ENCODE data around the gene PPIF.
"Not testable (repeated sequence)": the region's sequence is repeated elsewhere in the genome, so short reads cannot be mapped to it uniquely, and the experiment has no call there.

PPIF gene

GRCh38 chr10:79331709-79332108, 15.6 kb upstream of the PPIF start:
- no peak for DNase-seq (ENCODE audit: low spot score)

GRCh38 chr10:79332610-79333315, 14.5 kb upstream of the PPIF start:
- not testable (repeated sequence) for DNase-seq (ENCODE audit: low spot score)

GRCh38 chr10:79333513-79333912, 13.8 kb upstream of the PPIF start:
- no peak for DNase-seq (ENCODE audit: low spot score)

- no peak for DNase-seq (ENCODE audit: low spot score)
Observed at GRCh38 chr10:79334573-79334972, 12.7 kb upstream of the PPIF start.

GRCh38 chr10:79335094-79335469, 12.2 kb upstream of the PPIF start:
- DNase-seq (ENCODE audit: low spot score): no peak

GRCh38 chr10:79335470-79336235, 11.6 kb upstream of the PPIF start:
- peak; percentile 58 for DNase-seq (ENCODE audit: low spot score)

GRCh38 chr10:79336276-79336675, 11.0 kb upstream of the PPIF start:
- no peak for DNase-seq (ENCODE audit: low spot score)

GRCh38 chr10:79336739-79337138, 10.5 kb upstream of the PPIF start:
- DNase-seq (ENCODE audit: low spot score): peak; percentile 65

GRCh38 chr10:79337783-79338469, 9.3 kb upstream of the PPIF start:
- not testable (repeated sequence) for DNase-seq (ENCODE audit: low spot score)

- DNase-seq (ENCODE audit: low spot score): no peak
Observed at GRCh38 chr10:79339266-79339665, 8.0 kb upstream of the PPIF start.

GRCh38 chr10:79340646-79341244, 6.5 kb upstream of the PPIF start:
- no peak for DNase-seq (ENCODE audit: low spot score)

GRCh38 chr10:79342295-79342761, 4.9 kb upstream of the PPIF start:
- no peak for DNase-seq (ENCODE audit: low spot score)

GRCh38 chr10:79342811-79343561, 4.3 kb upstream of the PPIF start:
- DNase-seq (ENCODE audit: low spot score): no peak

- no peak for DNase-seq (ENCODE audit: low spot score)
Observed at GRCh38 chr10:79344502-79345195, 2.6 kb upstream of the PPIF start.

GRCh38 chr10:79345241-79346011, 1.8 kb upstream of the PPIF start:
- no peak for DNase-seq (ENCODE audit: low spot score)

GRCh38 chr10:79346012-79346340, 1.3 kb upstream of the PPIF start:
- DNase-seq (ENCODE audit: low spot score): no peak

- DNase-seq (ENCODE audit: low spot score): no peak
Observed at GRCh38 chr10:79346388-79347225, 662 bp upstream of the PPIF start.

- DNase-seq (ENCODE audit: low spot score): peak; percentile 36
Observed at GRCh38 chr10:79347894-79348639, 798 bp downstream of the PPIF start.

GRCh38 chr10:79348640-79348988, 1.3 kb downstream of the PPIF start:
- DNase-seq (ENCODE audit: low spot score): no peak
